Nephron (organoid): ENCODE data around the gene DACH1.
"Not testable (repeated sequence)": the region's sequence is repeated elsewhere in the genome, so short reads cannot be mapped to it uniquely, and the experiment has no call there.

Experiments
- H3K27ac Mint-ChIP-seq, 3 experiments: 2 replicates each; pipeline ENCODE4 v1.8.0; 2020; ENCODE audit warnings: mixed read lengths in 3 of 3, mild to moderate bottlenecking in 2 of 3, moderate library complexity in 1 of 3
- H3K27me3 Mint-ChIP-seq: 2 replicates; pipeline ENCODE4 v1.8.0; 2021; ENCODE audit warnings: low read depth, mild to moderate bottlenecking, moderate library complexity, mixed read lengths
- H3K36me3 Mint-ChIP-seq: 2 replicates; pipeline ENCODE4 v1.8.0; 2020; ENCODE audit warnings: low read depth, mixed read lengths
- H3K4me1 Mint-ChIP-seq: 2 replicates; pipeline ENCODE4 v1.8.0; 2020; ENCODE audit warnings: mixed read lengths
- H3K4me3 Mint-ChIP-seq, 3 experiments: 2 replicates each; pipeline ENCODE4 v1.8.0; 2020; ENCODE audit warnings: mild to moderate bottlenecking in 3 of 3, mixed read lengths in 3 of 3, moderate library complexity in 2 of 3
- H3K9me3 Mint-ChIP-seq: 2 replicates; pipeline ENCODE4 v1.8.0; 2020; ENCODE audit warnings: mixed read lengths
- TF ChIP-seq, protein P1 (sequence below), 3 experiments: fragments of 200-600 bp; sonication (generic); IDR thresholded peaks; one replicate each; pipeline ENCODE4 v1.5.0; 2021; ENCODE audit warnings: antibody characterized with exemption in 3 of 3; ENCODE audit not compliant: unreplicated experiment in 3 of 3

DACH1 gene

DNA sequence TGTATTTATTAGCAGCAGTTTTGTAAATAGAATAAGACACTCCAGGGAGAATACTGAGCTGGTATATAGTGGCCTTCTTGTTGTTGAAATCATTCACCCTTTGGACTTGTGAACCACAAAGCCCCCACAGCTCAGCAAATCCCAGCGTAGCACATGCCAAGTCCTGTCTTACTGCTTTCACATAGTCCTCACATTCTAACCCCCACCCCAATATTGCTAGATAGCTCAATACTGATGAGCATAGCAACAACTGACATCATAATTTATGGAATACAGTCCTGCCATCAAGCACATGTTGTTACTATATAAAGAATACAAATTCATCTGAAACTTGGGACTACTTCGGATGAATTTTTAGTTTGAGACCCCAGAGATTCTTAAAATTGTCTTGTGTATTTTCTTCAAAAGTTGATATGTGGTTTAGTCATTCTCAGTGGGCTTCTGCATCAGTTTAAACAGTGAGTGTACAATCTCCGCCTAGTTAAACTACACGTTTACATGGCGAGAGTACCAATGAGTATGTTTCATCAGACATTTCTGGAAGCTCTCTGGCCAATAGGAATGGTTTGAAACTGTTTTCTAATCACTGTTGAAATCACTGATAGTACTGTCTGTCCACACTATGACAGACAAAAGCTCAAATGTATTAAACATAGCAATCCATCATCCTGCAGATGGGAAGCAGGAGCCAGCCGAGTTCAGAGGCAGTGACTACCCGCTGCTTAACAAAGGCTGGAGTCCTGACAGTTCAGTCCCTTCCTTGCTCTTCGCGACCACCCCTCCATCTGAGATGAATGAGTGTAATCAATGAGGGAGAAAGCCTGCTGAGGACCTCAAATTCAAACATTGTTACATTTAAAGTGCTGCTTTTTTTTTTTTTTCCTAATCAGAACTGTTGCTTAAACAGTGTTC is 15.2 kb downstream of the DACH1 start:
- TF ChIP-seq, protein P1, sequence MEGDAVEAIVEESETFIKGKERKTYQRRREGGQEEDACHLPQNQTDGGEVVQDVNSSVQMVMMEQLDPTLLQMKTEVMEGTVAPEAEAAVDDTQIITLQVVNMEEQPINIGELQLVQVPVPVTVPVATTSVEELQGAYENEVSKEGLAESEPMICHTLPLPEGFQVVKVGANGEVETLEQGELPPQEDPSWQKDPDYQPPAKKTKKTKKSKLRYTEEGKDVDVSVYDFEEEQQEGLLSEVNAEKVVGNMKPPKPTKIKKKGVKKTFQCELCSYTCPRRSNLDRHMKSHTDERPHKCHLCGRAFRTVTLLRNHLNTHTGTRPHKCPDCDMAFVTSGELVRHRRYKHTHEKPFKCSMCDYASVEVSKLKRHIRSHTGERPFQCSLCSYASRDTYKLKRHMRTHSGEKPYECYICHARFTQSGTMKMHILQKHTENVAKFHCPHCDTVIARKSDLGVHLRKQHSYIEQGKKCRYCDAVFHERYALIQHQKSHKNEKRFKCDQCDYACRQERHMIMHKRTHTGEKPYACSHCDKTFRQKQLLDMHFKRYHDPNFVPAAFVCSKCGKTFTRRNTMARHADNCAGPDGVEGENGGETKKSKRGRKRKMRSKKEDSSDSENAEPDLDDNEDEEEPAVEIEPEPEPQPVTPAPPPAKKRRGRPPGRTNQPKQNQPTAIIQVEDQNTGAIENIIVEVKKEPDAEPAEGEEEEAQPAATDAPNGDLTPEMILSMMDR (IDR thresholded peaks at IDR 0.05; ENCODE audit: unreplicated experiment in 3 of 3), result no peak
- Mint-ChIP-seq H3K4me1 (peaks cover 9% of the 10 kb centered on the region), H3K9me3 (no peaks in the 10 kb centered on the region), H3K36me3 (peaks cover 46% of the 10 kb centered on the region), H3K27ac (peak overlapping the region in 2 of 3 experiments; percentile 24 to 56), H3K27me3 (no peaks in the 10 kb centered on the region), H3K4me3 (no peak overlapping the region)

DNA sequence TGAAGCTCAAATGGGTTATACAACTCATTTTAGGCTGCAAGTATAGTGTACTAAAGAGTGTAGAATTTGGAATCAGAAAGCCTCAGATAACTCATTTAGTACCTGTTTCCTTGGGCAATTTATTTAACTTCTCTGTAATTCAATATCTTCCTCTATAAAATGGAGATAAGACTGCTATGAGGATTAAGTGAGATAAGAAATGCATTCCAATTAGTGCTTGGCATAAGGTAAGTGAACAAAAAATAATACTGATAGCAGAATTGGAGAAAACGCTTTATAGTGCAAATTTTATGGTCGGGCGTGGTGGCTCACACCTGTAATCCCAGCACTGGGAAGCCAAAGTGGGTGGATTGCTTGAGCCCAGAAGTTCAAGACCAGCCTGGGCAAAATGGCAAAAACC is 25.0 kb downstream of the DACH1 start:
- no peaks in the 10 kb centered on the region for H3K27me3 Mint-ChIP-seq

GRCh38 chr13:71838842-71839241 is 28.2 kb downstream of the DACH1 start:
- Mint-ChIP-seq H3K4me1 (peaks cover 7% of the 10 kb centered on the region), H3K27me3 (no peaks in the 10 kb centered on the region), H3K4me3 (no peak overlapping the region), H3K36me3 (peaks cover 55% of the 10 kb centered on the region), H3K27ac (peak overlapping the region in 2 of 3 experiments; percentile 51 to 81), H3K9me3 (peaks cover 5% of the 10 kb centered on the region)
- TF ChIP-seq, protein P1 (IDR thresholded peaks at IDR 0.05; ENCODE audit: unreplicated experiment in 3 of 3), result no peak

More for the DNA sequence above, 25.0 kb downstream of the DACH1 start:
- peaks cover 54% of the 10 kb centered on the region for H3K36me3 Mint-ChIP-seq
- H3K4me3 Mint-ChIP-seq, result no peak overlapping the region
- H3K9me3 Mint-ChIP-seq, result peaks cover 5% of the 10 kb centered on the region
- H3K4me1 Mint-ChIP-seq, result no peaks in the 10 kb centered on the region
- TF ChIP-seq, protein P1 (IDR thresholded peaks at IDR 0.05; ENCODE audit: unreplicated experiment in 3 of 3), result no peak
- no peak overlapping the region for H3K27ac Mint-ChIP-seq

DNA sequence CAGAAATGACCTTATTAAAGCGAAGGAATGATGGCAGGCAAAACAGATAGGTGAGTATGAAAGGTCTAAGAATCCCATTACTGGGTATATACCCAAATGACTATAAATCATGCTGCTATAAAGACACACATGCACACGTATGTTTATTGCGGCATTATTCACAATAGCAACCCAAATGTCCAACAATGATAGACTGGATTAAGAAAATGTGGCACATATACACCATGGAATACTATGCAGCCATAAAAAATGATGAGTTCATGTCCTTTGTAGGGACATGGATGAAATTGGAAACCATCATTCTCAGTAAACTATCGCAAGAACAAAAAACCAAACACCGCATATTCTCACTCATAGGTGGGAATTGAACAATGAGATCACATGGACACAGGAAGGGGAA is 29.4 kb downstream of the DACH1 start:
- not testable (repeated sequence) for H3K27ac Mint-ChIP-seq, H3K4me1 Mint-ChIP-seq, H3K4me3 Mint-ChIP-seq, H3K27me3 Mint-ChIP-seq, H3K9me3 Mint-ChIP-seq
- peaks cover 48% of the 10 kb centered on the region for H3K36me3 Mint-ChIP-seq

DNA sequence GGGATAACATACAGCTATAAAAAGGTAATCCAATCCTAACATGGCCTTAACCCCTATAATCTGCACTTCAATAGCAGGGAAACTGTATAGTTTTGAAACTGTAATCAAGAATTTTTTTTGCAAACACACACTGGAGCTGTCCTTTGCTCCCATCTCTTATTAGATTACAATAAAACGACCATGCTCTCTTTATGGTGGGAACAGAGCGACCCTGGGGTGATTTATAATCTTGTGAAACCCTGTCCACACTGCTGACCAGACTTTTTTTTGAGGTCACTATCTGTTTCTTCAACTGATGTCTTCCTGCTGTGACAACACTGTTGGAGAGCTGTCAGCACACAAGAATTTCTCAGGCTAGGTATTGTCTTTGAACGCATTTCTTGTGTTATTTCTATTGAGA is 35.3 kb downstream of the DACH1 start:
- peak overlapping the region; percentile 68 to 86 (median 82) for H3K27ac Mint-ChIP-seq
- no peaks in the 10 kb centered on the region for H3K27me3 Mint-ChIP-seq
- H3K9me3 Mint-ChIP-seq, result no peaks in the 10 kb centered on the region
- peak overlapping the region in 1 of 3 experiments; percentile 22 for H3K4me3 Mint-ChIP-seq
- H3K36me3 Mint-ChIP-seq, result peaks cover 23% of the 10 kb centered on the region
- TF ChIP-seq, protein P1 (IDR thresholded peaks at IDR 0.05; ENCODE audit: unreplicated experiment in 3 of 3), result no peak
- peaks cover 35% of the 10 kb centered on the region for H3K4me1 Mint-ChIP-seq

DNA sequence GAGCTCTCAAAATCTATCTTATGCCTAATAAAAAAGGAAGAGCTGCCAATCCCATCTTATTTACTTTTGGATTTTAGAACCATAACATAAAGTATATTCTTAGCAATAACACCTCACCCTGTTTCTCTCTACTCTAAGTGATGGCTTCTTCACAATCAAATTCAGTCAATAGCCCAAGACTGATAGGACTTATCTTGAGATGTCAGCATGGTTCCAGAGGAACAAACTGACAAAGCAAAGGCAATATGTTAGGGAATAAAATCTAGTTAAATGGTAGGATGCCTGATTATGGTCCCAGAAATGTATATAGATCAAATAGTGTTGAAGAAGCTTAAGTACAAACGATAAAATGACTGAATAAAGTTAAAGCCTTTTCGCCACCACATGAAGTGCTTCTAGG is 36.3 kb downstream of the DACH1 start:
- Mint-ChIP-seq H3K4me1 (peaks cover 35% of the 10 kb centered on the region), H3K27ac (peak overlapping the region; percentile 13 to 83 (median 16)), H3K9me3 (no peaks in the 10 kb centered on the region), H3K36me3 (peaks cover 25% of the 10 kb centered on the region), H3K27me3 (no peaks in the 10 kb centered on the region), H3K4me3 (no peak overlapping the region)
- TF ChIP-seq, protein P1 (IDR thresholded peaks at IDR 0.05; ENCODE audit: unreplicated experiment in 3 of 3), result no peak
